ENCODE data around the gene GRIA1. TPM values are rescaled to one million over a fixed set of nuclear protein-coding genes. Genes with fewer than 3 reads are reported as not detected.

The GRIA1 gene
- total and polyA plus RNA-seq, 10 of the 15 experiments (the other 5 are each of a cell fraction or from before 2014, with no cell fraction given), result 0.04 to 0.18 (median 0.04) TPM; not detected in 7

DNA sequence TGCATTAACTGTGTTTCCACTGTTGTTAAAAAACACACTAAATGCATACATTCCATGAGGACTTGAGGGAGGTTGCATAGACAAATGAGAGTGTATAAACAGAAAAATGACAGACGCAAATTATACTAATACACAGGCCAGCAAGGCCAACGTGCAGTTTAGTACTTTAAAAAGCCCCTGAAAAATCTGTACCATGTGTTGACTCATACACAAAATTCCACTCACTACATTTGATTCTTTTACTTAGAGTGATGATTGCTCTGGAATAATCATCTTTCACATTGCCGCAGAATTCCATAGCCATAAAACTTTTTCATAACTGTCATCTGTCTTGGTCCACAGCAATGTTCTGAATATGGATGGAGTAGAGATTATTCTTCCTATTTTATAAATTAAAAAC is 332.6 kb downstream of the GRIA1 start:
- POLR2A ChIA-PET, result no interaction called here
- no TSS peak for BruUV-seq (replicated peaks)

GRCh38 chr5:153824909-153825308 is 334.4 kb downstream of the GRIA1 start:
- no peaks in the 10 kb centered on the region; a peak in 1 of 4 replicates for H3K27me3 ChIP-seq (replicated peaks in 1 of 2; ENCODE audit: control insufficient read depth in 2 of 2, insufficient read depth in 2 of 2, low read length in 1 of 2)
- H3K9ac ChIP-seq (ENCODE audit: control insufficient read depth, insufficient read depth, low read length), result no peak overlapping the region
- ChIA-PET SMC1A (ENCODE audit: uncharacterized antibody, unreplicated experiment) (no interaction called here), POLR2A (no interaction called here), RAD21 (ENCODE audit: unreplicated experiment) (no interaction called here), CTCF (no interaction called here)
- BruUV-seq (replicated peaks), result no TSS peak
- ATAC-seq, result no peak
- intact Hi-C loops (cut with micrococcal nuclease; ENCODE audit: unreplicated experiment), result no loop called here
- DNase-seq (ENCODE audit: low read depth, low spot score), result no peak
- no peak for TF ChIP-seq YY1 (IDR thresholded peaks at IDR 0.05; ENCODE audit: low read depth, low read length)
- peak; percentile 12 for TF ChIP-seq MEF2B (IDR thresholded peaks at IDR 0.05; ENCODE audit: partially characterized antibody, poor library complexity, severe bottlenecking)
- TF ChIP-seq GATAD2B (conservative IDR thresholded peaks at IDR 0.05; ENCODE audit: low read depth), result no peak
- TF ChIP-seq ZNF207 (IDR thresholded peaks at IDR 0.05; ENCODE audit: borderline replicate concordance), result no peak
- H3K27ac ChIP-seq (ENCODE audit: control insufficient read depth, insufficient read depth), result no peak overlapping the region
- no peak overlapping the region for H3K4me2 ChIP-seq (ENCODE audit: control insufficient read depth, insufficient read depth)
- FAIRE-seq, result no peak
- in situ Hi-C loops (cut with MboI), result no loop called here
- no peaks in the 10 kb centered on the region for H3K36me3 ChIP-seq (ENCODE audit: control insufficient read depth in 2 of 2, insufficient read depth in 2 of 2, low read length in 1 of 2)
- no peak overlapping the region for H2AFZ ChIP-seq (ENCODE audit: control insufficient read depth, low read depth, low read length)
- no peak overlapping the region for H3K4me3 ChIP-seq
- no peaks in the 10 kb centered on the region for H3K9me3 ChIP-seq (replicated peaks; ENCODE audit: control insufficient read depth, insufficient read depth, low read length)
- H4K20me1 ChIP-seq (ENCODE audit: control insufficient read depth, insufficient read depth), result no peaks in the 10 kb centered on the region
- no peaks in the 10 kb centered on the region for H3K79me2 ChIP-seq (ENCODE audit: control insufficient read depth, insufficient read depth, low read length)
- WGBS (ENCODE audit: insufficient coverage, insufficient replicate concordance, low lambda C conversion rate, missing lambda C conversion rate), result 33% methylated on average over 6 of the region's 6 CpGs
- H3K4me1 ChIP-seq (ENCODE audit: control insufficient read depth, insufficient read depth, low read length), result no peaks in the 10 kb centered on the region

More for the DNA sequence above, 332.6 kb downstream of the GRIA1 start:
- Histone ChIP-seq H3K27ac (ENCODE audit: control insufficient read depth, insufficient read depth) (no peak overlapping the region), H3K79me2 (ENCODE audit: control insufficient read depth, insufficient read depth, low read length) (no peaks in the 10 kb centered on the region), H3K9me3 (replicated peaks; ENCODE audit: control insufficient read depth, insufficient read depth, low read length) (no peaks in the 10 kb centered on the region), H3K36me3 (ENCODE audit: control insufficient read depth in 2 of 2, insufficient read depth in 2 of 2, low read length in 1 of 2) (no peaks in the 10 kb centered on the region), H3K4me2 (ENCODE audit: control insufficient read depth, insufficient read depth) (no peak overlapping the region), H3K27me3 (replicated peaks in 1 of 2; ENCODE audit: control insufficient read depth in 2 of 2, insufficient read depth in 2 of 2, low read length in 1 of 2) (peaks cover 0 to 4% of the 10 kb centered on the region in 2 experiments; a peak in 3 of 4 replicates), H2AFZ (ENCODE audit: control insufficient read depth, low read depth, low read length) (no peak overlapping the region), H4K20me1 (ENCODE audit: control insufficient read depth, insufficient read depth) (no peaks in the 10 kb centered on the region), H3K9ac (ENCODE audit: control insufficient read depth, insufficient read depth, low read length) (no peak overlapping the region), H3K4me3 (no peak overlapping the region), H3K4me1 (ENCODE audit: control insufficient read depth, insufficient read depth, low read length) (no peaks in the 10 kb centered on the region)
- SMC1A ChIA-PET (ENCODE audit: uncharacterized antibody, unreplicated experiment), result no interaction called here
- TF ChIP-seq IRF4 (IDR thresholded peaks at IDR 0.05; ENCODE audit: low read depth, low read length), result no peak
- no peak for TF ChIP-seq HDAC2 (IDR thresholded peaks at IDR 0.05)
- TF ChIP-seq, protein P1, sequence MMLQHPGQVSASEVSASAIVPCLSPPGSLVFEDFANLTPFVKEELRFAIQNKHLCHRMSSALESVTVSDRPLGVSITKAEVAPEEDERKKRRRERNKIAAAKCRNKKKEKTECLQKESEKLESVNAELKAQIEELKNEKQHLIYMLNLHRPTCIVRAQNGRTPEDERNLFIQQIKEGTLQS (IDR thresholded peaks at IDR 0.05; ENCODE audit: borderline replicate concordance, extremely low read depth, low read depth, low read length), result no peak
- no peak for TF ChIP-seq KDM1A (IDR thresholded peaks at IDR 0.05; ENCODE audit: borderline replicate concordance)
- TF ChIP-seq EZH2 (IDR thresholded peaks at IDR 0.05; ENCODE audit: borderline replicate concordance, control insufficient read depth, low read depth, low read length), result no peak
- intact Hi-C loops (cut with micrococcal nuclease; ENCODE audit: unreplicated experiment), result no loop called here
- CTCF ChIA-PET, result no interaction called here
- 46% methylated on average over 3 of the region's 3 CpGs for WGBS (ENCODE audit: insufficient coverage, insufficient replicate concordance, low lambda C conversion rate, missing lambda C conversion rate)
- in situ Hi-C loops (cut with MboI), result no loop called here
- DNase-seq (ENCODE audit: low read depth, low spot score) (no peak), ATAC-seq (no peak), FAIRE-seq (no peak)
- RAD21 ChIA-PET (ENCODE audit: unreplicated experiment), result no interaction called here

All from GM12878 (cell line).